HG02610 (cell line): ENCODE results near the gene RTL1.

Experiments used
- ATAC-seq: cut with Tn5 transposase; IDR thresholded peaks from one replicate; pipeline ENCODE4 v1.9.1; 2021; ENCODE audit warnings: mild to moderate bottlenecking, moderate library complexity; ENCODE audit not compliant: unreplicated experiment

RTL1 gene

GRCh38 chr14:100851946-100852620, 51.4 kb downstream of the RTL1 start:
- ATAC-seq: no peak

GRCh38 chr14:100851586-100851916, 52.0 kb downstream of the RTL1 start:
- ATAC-seq: no peak

- no peak for ATAC-seq
Measured at GRCh38 chr14:100850841-100851585, 52.5 kb downstream of the RTL1 start.

- no peak for ATAC-seq
Measured at GRCh38 chr14:100849115-100849781, 54.3 kb downstream of the RTL1 start.

- ATAC-seq: no peak
Measured at GRCh38 chr14:100846309-100846859, 57.1 kb downstream of the RTL1 start.

DNA sequence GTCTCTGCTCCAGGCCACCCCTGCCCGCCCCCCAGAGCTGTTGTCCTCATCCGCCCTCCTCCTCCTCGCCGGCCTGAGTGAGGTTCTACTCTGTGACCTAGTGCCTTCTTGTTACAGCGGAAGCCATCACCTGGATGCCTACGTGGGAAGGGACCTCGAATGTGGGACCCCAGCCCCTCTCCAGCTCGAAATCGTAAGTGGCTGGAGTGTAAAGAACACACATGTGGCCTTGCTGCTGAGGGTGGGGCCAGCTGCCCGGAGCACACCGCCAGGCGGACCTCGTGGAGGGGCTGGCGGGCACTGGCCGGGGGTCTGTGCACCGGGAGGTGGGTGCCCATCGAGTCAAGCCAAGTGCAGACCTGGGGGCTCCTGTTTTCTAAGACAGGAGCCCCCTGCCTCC, 58.2 kb downstream of the RTL1 start:
- no peak for ATAC-seq

DNA sequence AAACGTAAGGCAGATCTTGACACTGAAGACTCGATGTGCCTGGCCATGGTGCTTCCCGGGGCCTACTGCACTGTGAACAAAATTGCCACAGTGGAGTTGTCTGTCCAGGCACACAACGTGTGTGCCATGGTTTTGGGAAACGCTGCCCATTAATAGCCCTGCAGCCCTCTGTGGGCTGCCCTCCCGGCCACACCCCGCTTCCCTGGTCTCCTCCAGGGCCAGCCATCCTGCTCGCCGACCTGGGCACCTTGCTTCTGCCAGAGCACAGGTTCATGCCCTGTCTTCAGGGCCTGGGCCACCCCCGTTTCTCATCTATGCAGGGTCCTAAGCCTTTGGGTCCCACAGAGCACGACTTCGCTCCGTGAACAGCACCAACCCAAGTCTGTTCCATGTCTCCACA, 58.7 kb downstream of the RTL1 start:
- ATAC-seq: no peak

GRCh38 chr14:100844421-100844820, 59.1 kb downstream of the RTL1 start:
- no peak for ATAC-seq

GRCh38 chr14:100844082-100844408, 59.5 kb downstream of the RTL1 start:
- no peak for ATAC-seq

GRCh38 chr14:100842799-100843198, 60.7 kb downstream of the RTL1 start:
- no peak for ATAC-seq

- ATAC-seq: no peak
Measured at GRCh38 chr14:100841761-100842403, 61.6 kb downstream of the RTL1 start.

DNA sequence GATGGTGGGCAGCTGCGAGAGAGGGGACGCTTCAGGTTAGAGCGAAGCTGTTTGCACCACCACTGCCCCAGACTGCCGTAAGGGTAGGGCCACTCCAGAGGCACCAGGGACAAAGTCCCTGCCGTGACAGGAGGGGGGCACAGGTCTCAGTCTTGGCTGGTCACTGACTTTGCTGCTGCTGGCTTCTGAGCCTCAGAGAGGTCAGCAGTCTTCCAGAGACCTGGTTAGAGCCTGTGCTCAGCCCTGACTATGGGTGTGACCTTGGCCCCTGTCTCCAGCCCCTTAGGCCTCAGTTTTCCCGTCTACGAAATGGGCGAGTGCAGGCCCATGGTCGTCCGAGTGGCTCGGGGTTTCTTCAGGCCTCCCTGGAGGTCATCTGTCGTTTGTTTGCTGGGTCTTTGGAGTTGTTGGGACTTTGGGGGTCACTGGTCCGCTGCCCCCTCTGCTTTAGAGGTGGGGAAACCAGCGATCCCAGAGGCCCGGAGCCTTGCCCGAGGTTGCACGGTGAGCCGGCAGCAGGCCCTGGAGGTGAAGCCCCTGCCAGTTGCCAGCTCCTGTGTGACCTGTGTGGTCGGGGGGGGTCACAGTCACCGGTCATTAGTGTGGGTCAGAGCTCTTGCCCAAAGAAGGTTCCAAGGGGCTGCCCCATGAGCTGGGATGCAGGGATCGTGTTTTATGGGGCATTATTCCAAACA, 62.3 kb downstream of the RTL1 start:
- no peak for ATAC-seq

- ATAC-seq: no peak
Measured at GRCh38 chr14:100840286-100841065, 63.0 kb downstream of the RTL1 start.

- ATAC-seq: no peak
Measured at GRCh38 chr14:100839681-100840111, 63.8 kb downstream of the RTL1 start.

DNA sequence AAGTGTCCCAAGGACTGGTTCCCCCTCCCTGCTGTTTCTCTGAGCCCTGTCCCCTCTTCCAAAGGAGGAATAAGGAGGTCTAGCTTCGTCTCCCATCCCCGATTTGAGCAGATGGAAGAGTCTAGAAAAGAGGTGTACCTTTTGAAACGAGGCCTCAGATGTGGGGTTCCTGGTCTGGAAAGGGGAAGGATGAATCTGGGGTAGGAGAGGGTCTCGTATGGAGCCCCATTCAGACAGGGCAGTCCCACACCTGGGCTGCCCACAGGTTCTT, 64.3 kb downstream of the RTL1 start:
- no peak for ATAC-seq

DNA sequence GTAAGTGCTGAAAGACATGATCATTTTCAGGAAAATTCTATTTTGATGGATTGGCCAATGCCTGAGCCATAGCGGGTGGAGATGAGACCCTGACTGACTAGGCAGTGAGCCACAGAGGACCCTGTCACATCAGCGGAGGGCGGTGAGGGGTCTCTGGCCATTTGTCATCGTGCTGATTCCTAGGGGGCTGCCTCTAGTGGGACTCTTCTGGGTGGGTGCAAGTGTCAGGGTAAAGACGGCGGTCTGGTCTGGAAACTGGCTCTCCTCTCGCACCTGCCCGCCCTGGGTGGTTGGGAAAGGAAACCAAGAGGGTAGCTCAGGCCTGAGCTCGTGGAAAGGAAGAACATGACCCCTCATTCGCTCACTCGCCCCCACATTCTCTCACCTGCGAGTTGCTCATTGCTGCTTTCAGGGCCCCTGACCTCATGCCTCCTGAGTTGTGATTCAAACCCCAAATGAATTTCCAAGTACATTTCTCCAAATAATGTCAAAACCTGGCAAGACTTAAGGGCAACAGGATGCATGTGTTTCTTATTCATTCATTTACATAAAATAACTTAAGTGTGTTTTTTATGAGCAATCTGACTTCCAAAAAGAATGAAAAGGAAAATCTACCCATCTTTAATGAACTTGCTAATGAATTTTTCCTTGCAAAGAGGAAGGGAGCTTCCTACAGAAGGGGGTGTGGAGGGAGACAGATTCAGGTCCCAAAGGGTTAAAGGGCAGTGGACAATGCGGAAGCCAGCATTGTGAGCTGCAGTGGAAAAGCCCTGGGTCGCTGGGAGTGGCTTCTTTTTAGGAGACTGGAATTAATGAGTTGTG, 64.8 kb downstream of the RTL1 start:
- no peak for ATAC-seq

DNA sequence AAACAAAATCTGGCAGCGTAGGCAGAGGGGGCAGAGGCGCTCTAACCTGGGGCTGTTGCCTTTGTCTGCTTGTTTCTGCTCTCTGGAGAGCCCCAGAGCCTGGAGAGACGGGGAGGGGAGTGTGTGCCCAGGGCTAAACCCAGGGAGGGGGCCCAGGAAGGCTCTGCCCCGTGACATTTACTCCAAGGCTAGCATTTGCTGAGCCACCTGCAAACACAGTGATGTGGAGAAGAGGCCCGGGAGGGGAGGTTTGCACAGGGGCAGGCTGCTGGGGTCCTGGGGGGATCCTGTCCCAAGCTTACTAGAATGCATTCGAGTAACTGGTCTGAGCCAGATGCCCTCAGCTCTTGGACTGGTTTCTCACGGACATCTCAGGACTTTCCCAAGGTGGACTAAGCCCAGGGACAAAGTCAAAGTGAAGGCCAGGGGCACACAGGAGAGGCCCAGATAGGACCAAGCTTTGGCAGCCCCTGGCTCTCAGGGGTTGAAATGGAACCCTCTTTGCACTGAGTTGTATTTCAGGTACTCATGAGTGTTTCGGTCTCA, 65.6 kb downstream of the RTL1 start:
- no peak for ATAC-seq

GRCh38 chr14:100836941-100837804, 66.3 kb downstream of the RTL1 start:
- no peak for ATAC-seq
